GM19238 (cell line): ENCODE data around the gene WDFY2.

ENCODE experiments used
- DNase-seq: peaks from one replicate; pipeline ENCODE4 v3.0.0; 2011; ENCODE audit warnings: low spot score; ENCODE audit not compliant: insufficient read length

The WDFY2 gene

GRCh38 chr13:51704399-51705313 lies 120.4 kb downstream of the WDFY2 start:
- no peak for DNase-seq

- DNase-seq, result no peak
These were observed 123.2 kb downstream of the WDFY2 start for GRCh38 chr13:51707461-51707860.

DNA sequence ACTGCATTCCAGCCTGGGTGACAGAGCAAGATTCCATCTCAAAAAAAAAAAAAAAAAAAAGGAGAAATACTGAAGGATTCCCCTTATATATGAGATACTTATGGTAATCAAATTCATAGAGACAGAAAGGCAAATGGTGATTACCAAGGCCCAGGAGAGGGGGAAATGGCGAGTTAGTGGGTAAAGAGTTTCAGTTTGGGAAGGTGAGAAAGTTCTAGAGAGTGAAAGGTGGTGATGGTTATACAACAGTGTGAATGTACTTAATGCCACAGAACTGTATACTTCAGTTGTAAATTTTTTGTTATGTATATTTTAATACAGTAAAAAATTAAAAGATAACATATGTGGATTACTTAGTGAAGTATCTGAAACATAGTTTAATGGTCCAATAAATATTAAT lies 129.5 kb downstream of the WDFY2 start:
- DNase-seq, result no peak

DNA sequence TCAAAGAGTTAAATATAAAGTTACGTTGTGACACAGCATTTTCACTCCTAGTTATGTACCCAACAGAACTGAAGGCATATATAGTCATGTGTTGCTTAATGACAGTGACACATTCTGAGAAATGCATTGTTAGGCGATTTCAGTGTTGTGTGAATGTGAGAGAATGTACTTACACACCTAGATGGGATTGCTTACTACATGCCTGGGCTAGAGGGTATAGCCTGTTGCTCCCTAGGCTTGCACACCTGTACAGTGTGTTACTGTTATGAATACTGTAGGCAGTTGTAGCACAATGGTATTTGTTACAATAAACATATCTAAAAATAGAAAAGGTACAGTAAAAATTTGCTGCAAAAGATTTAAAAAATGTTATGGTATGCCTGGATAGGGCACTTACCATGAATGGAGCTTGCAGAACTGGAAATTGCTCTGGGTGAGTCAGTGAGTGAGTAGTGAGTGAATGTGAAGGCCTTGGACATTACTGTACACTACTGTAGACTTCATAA lies 130.5 kb downstream of the WDFY2 start:
- DNase-seq, result no peak

GRCh38 chr13:51715613-51716012 lies 131.4 kb downstream of the WDFY2 start:
- DNase-seq, result no peak

DNA sequence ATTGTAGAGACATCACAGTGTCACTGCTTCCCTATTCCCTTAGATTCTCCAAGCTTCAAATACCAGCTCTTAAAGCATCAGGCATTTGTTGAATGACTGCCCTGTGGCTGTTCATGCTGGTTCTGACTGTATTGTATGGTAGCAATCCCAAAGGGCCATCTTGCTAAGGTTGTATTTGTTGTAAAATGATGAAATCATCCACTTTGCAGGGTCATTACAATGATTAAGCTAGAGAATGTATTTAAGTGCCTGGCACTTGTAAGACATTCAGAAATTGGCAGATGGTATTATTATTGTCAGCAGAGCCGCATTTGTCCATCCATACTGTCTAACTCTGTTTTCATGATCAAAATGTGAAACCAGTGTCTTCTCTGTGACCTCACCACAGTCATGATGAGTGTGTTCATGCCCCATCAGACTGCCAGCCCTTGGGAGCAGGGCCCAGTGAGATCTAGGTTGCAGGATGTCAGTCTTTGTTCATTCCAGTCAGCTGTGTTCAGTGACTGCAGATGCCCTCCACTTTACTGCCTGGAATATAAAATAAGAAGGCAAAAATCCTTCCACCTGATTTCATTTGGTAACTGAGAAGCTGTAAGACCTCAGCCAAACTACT lies 133.6 kb downstream of the WDFY2 start:
- no peak for DNase-seq

GRCh38 chr13:51719394-51719793 lies 135.1 kb downstream of the WDFY2 start:
- DNase-seq, result no peak

DNA sequence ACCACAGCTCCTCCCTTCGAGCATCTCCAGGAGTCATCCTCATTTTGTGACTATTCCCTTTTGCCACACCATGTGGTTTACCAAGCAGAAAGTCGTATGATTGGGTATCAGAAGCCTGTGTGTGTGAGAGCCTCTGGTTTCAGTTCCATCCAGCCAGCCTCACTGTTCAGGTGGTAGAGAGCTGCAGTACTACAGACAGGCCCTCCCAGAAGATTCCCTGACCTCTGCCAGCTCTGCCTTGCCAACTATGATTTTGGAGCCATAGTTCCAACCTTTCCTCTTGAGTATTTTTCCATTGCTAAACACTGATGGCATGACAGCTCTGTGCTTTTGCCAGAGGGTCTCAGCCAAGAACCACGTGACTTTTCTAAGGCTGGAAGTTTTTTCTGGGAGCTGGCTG lies 137.2 kb downstream of the WDFY2 start:
- peak; percentile 7 for DNase-seq

DNA sequence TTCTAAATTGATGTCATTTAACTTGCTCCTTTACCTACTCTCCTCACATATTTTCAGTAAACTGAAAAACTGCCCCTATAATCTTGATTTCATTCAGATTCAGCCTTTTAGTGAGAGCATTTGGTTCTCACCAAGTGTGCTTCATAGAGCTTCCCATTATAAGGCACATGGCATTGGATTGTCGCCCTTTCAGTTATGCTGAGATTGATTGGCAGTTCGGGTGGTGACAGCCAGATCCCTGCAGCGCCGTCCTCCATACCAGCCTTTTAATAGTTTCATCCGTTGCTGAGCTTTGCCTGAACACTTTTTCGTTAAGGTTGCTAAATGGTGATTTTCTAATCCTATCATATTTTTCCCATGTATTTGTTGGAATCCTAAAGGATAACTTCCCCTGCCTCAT lies 139.3 kb downstream of the WDFY2 start:
- no peak for DNase-seq

DNA sequence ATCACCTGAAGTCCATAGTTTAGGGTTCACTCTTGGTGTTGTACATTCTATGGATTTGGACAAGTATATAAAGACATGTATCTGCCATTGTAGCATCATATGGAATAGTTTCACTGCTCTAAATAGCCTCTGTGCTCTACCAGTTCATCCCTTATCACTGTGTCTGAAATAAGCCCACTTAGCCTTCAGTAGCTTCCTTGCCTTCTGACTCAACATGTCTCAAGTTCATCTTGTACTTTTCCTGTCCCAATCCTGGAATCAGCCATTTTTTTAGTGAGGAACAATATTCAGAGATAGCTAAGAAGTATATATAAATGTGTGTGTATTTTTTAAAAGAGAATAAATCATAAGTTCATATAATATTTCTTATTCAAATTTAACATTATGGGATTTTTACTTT lies 140.5 kb downstream of the WDFY2 start:
- DNase-seq, result no peak

GRCh38 chr13:51726446-51727193 lies 142.4 kb downstream of the WDFY2 start:
- no peak for DNase-seq

DNA sequence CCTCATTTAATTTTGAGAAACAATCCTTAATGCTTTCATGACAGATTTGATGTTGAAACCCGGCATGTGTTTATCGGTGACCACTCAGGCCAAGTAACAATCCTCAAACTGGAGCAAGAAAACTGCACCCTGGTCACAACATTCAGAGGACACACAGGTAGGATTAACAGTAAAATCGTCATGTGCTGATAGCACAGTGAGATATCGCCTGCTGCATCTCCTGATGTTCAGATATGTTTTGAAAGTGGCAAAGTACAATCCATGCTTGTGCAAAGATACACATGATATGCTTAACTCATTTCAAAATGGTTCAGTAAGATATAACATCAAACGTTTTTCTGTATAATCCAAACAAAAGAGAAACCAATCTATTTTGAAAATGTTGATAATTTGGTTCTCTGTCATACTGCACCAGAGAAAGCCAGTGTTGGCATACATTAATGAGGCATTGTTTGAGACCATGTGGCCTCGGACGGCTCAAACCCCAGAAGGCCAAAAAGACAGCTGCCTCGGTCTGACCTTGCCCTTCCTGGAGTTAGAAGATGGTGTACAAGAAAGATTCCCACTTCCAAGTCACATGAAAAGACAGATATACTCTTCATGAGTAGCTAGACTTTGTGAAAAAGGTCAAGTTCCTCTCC lies 143.5 kb downstream of the WDFY2 start:
- no peak for DNase-seq

- DNase-seq, result no peak
These were observed 144.0 kb downstream of the WDFY2 start for GRCh38 chr13:51728275-51728673.

DNA sequence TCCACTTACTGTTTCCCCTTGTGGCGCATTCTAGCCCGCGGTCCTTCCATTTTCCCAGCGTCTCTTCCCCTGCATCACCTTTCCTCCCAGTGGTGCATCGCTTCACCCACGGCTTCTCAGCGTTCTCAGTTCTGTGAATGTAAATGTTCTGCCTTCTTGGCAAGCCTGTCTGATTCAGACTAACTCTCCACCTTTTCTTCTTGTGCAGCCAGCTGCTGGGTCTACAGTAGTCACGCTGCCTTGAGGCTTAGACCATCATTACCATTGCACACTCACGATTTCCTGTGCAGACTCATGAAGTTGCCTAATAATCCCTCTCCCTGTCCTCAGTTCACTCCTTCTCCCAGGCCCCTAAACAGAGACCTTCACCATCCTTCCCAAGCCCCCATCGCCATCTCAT lies 144.7 kb downstream of the WDFY2 start:
- DNase-seq, result no peak

- no peak for DNase-seq
These were observed 145.7 kb downstream of the WDFY2 start for GRCh38 chr13:51729866-51730553.

- no peak for DNase-seq
These were observed 146.7 kb downstream of the WDFY2 start for GRCh38 chr13:51730927-51731326.

- DNase-seq, result no peak
These were observed 147.5 kb downstream of the WDFY2 start for GRCh38 chr13:51731759-51732158.

- DNase-seq, result no peak
These were observed 149.4 kb downstream of the WDFY2 start for GRCh38 chr13:51733374-51734298.

- no peak for DNase-seq
These were observed 150.5 kb downstream of the WDFY2 start for GRCh38 chr13:51734786-51735185.

DNA sequence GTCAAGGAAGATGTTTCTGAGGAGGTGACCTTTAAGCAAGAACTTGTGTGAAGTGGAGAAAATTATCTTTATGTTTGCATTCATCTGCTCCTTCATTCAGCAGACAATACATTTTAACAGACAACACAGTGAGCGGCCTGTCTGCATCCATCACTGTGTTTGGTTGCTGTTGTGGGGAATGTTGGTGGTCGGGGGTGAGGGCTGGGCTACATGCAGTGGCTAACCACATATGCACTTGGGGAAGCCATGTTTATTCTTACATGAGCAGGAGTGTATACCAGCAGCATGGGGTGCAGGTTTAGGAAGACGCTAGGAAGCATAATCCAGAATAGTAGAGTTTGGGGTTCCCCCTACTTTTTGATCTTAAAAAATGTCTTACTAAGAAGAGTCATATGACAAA lies 153.3 kb downstream of the WDFY2 start:
- DNase-seq, result no peak
